ENCODE results near the gene GALP. TPM values are rescaled to one million over a fixed set of nuclear protein-coding genes. Genes with fewer than 3 reads are reported as not detected.
"Not testable (repeated sequence)": the region's sequence is repeated elsewhere in the genome, so short reads cannot be mapped to it uniquely, and the experiment has no call there.

The GALP gene
- total RNA-seq (not detected), total RNA-seq (0 to 0.08 (median 0) reads per million in 29 experiments)
- total RNA-seq (2013), result not detected

DNA sequence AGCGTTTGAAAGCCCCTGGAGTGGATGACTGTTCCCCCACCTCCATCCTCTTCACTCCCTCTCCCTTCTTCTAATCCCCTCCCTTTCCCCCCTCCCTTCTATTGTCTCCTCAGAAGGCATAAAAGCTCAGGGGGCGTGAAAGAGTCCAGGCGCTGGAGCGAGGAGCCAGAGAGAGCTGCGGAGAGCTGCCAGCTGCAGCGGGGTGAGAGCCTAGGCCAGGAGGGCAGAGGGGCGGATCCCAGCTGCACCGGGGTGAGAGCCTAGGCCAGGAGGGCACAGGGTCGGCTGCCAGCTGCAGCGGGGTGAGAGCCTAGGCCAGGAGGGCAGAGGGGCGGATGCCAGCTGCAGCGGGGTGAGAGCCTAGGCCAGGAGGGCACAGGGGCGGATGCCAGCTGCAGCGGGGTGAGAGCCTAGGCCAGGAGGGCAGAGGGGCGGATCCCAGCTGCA, at the start of gene GALP:
Gene GALP (plus strand): TSS at position 148 of the 447 bp plus-strand sequence. CDS start 1,101 bp downstream, outside the sequence.
- POLR2A ChIA-PET; H3K36me3 ChIP-seq (ENCODE audit: control insufficient read depth in 2 of 2, extremely low read depth in 1 of 2, insufficient read depth in 1 of 2, low read length in 1 of 2); H3K36me3 Mint-ChIP-seq; H3K27ac ChIP-seq (ENCODE audit: low read length); H3K27ac Mint-ChIP-seq; H3K4me1 Mint-ChIP-seq; H3K4me3 Mint-ChIP-seq; H3K4me1 ChIP-seq (ENCODE audit: control insufficient read depth in 1 of 2, extremely low read depth in 1 of 2, insufficient read depth in 2 of 2, low read length in 2 of 2); CTCF ChIA-PET; DNase-seq; H3K27me3 Mint-ChIP-seq; H3K9me3 ChIP-seq; ATAC-seq (replicated peaks in 1 of 4); H3K9me3 Mint-ChIP-seq; H3K4me3 ChIP-seq (ENCODE audit: control insufficient read depth in 1 of 2, extremely low read depth in 1 of 2, low read length in 1 of 2): not testable (repeated sequence)
- 81% methylated on average over 14 of the region's 15 CpGs for WGBS (ENCODE audit: insufficient coverage)
- H3K27me3 ChIP-seq (replicated peaks in 1 of 2; ENCODE audit: control insufficient read depth in 2 of 2, extremely low read depth in 1 of 2, insufficient read depth in 2 of 2, low read length in 1 of 2), result peaks cover 2 to 11% of the 10 kb centered on the region in 2 experiments

DNA sequence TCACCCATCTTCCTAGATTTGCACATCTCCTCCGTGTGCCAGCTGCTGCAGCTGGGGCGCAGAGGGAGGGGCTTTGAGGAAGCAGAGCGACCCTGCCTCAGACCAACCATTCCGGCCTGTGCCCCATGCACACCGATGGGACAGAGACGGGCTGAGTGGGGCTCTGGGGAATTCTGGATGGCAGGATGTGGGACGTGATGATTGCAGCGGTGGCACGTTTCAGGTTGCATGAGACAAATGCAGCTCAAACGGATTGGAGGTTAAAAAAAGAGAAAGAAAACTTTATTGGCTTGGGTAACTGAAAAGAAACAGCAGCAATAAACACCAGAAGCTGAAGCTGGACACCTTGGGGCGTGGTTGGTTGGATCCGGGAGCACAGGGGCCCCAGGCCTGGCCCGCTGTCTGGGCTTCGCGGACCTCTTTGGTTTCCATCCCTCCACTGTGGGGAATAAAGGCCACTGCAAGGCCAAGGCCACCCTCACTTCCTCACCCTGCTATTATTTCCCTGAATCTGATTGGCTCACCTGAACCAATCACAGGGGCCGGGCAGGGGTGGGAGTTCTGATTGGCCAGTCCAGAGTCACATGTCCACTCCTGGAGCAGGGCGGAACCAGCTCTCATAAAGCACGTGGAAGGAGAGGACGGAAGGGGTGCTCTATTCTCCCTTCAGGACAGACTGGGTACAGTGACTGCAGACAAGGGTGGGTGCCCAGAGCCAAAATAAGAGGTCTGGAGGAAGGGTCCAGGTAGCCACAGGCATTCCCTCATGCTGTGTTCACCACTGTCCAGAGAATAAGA, 48.6 kb upstream of the GALP start:
- POLR2A ChIA-PET, result interaction anchor here in 1 of 2 donors (0.6 kb wide), 1 partner anchor 46 kb away, joined by 4 read pairs; no protein-coding TSS in a partner anchor
- Mint-ChIP-seq H3K27me3 (no peaks in the 10 kb centered on the region), H3K36me3 (no peaks in the 10 kb centered on the region), H3K9me3 (no peaks in the 10 kb centered on the region), H3K4me3 (no peak overlapping the region), H3K27ac (no peak overlapping the region), H3K4me1 (peaks cover 14 to 18% (median 17%) of the 10 kb centered on the region in 3 donors)
- DNase-seq (no peak), ATAC-seq (replicated peaks in 1 of 4) (no peak)
- Histone ChIP-seq H3K27me3 (replicated peaks in 1 of 2; ENCODE audit: control insufficient read depth in 2 of 2, extremely low read depth in 1 of 2, insufficient read depth in 2 of 2, low read length in 1 of 2) (peaks cover 0 to 3% of the 10 kb centered on the region in 2 experiments), H3K4me3 (ENCODE audit: control insufficient read depth in 1 of 2, extremely low read depth in 1 of 2, low read length in 1 of 2) (no peak overlapping the region), H3K4me1 (ENCODE audit: control insufficient read depth in 1 of 2, extremely low read depth in 1 of 2, insufficient read depth in 2 of 2, low read length in 2 of 2) (peaks cover 21 to 31% of the 10 kb centered on the region in 2 experiments), H3K36me3 (ENCODE audit: control insufficient read depth in 2 of 2, extremely low read depth in 1 of 2, insufficient read depth in 1 of 2, low read length in 1 of 2) (no peaks in the 10 kb centered on the region), H3K27ac (ENCODE audit: low read length) (no peak overlapping the region), H3K9me3 (no peaks in the 10 kb centered on the region)
- 77% methylated on average over 10 of the region's 19 CpGs for WGBS (ENCODE audit: insufficient coverage)
- CTCF ChIA-PET, result interaction anchor here (0.6 kb wide), 2 partner anchors 9 to 35 kb away, joined by 3 read pairs; no protein-coding TSS in a partner anchor

DNA sequence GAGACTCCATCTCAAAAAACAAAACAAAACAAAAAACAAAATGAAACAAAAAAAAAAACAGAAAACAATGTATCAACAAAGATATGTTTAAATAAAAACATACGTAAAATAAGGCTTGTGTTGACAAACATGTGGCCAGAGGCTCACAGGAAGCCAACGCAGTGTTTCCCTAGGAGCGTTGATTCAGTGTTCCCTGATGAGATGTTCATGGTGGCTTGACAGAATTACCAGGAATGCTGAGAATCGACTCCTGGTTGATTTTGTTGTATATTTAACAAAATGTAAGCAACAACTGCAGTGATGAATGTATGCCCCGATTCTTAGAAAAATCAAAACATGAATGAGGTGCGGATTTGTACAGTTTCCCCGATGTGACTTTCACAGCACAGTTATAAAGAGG, 45.8 kb upstream of the GALP start:
- Mint-ChIP-seq H3K4me1 (peaks cover under 1 to 8% (median 3%) of the 10 kb centered on the region in 3 donors), H3K9me3 (no peaks in the 10 kb centered on the region), H3K27ac (no peak overlapping the region), H3K4me3 (no peak overlapping the region), H3K36me3 (no peaks in the 10 kb centered on the region), H3K27me3 (no peaks in the 10 kb centered on the region)
- POLR2A ChIA-PET, result no interaction called here
- WGBS (ENCODE audit: insufficient coverage), result 93% methylated on average over 6 of the region's 7 CpGs
- no peak for ATAC-seq (replicated peaks in 1 of 4)
- H3K4me3 ChIP-seq (ENCODE audit: control insufficient read depth in 1 of 2, extremely low read depth in 1 of 2, low read length in 1 of 2), result no peak overlapping the region
- no peaks in the 10 kb centered on the region for H3K36me3 ChIP-seq (ENCODE audit: control insufficient read depth in 2 of 2, extremely low read depth in 1 of 2, insufficient read depth in 1 of 2, low read length in 1 of 2)
- H3K9me3 ChIP-seq, result no peaks in the 10 kb centered on the region
- no peak overlapping the region for H3K27ac ChIP-seq (ENCODE audit: low read length)
- H3K4me1 ChIP-seq (ENCODE audit: control insufficient read depth in 1 of 2, extremely low read depth in 1 of 2, insufficient read depth in 2 of 2, low read length in 2 of 2), result peaks cover 9 to 23% of the 10 kb centered on the region in 2 experiments
- no peak for DNase-seq
- H3K27me3 ChIP-seq (replicated peaks in 1 of 2; ENCODE audit: control insufficient read depth in 2 of 2, extremely low read depth in 1 of 2, insufficient read depth in 2 of 2, low read length in 1 of 2), result peaks cover 0 to 3% of the 10 kb centered on the region in 2 experiments
- CTCF ChIA-PET, result no interaction called here

DNA sequence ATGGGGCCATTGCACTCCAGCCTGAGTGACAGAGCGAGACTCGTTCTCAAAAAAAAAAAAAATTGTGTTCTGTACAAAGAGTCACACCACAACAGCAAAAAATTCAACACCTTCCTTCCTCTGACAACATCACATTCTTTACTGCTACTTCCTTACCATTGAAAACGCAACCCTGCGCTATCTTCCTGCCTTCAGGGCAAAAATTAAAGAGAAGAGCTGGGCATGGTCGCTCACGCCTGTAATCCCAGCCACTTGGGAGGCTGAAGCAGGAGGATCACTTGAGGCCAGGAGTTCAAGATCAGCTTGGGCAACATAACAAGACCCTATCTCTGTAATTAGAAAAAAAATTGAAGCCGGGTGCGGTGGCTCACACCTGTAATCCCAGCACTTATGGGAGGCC, 44.2 kb upstream of the GALP start:
- no peak overlapping the region for H3K27ac Mint-ChIP-seq
- DNase-seq (no peak), ATAC-seq (replicated peaks in 1 of 4) (no peak)
- Histone ChIP-seq H3K27ac (ENCODE audit: low read length) (no peak overlapping the region), H3K9me3 (no peaks in the 10 kb centered on the region), H3K36me3 (ENCODE audit: control insufficient read depth in 2 of 2, extremely low read depth in 1 of 2, insufficient read depth in 1 of 2, low read length in 1 of 2) (no peaks in the 10 kb centered on the region), H3K4me1 (ENCODE audit: control insufficient read depth in 1 of 2, extremely low read depth in 1 of 2, insufficient read depth in 2 of 2, low read length in 2 of 2) (peaks cover 0 to 10% of the 10 kb centered on the region in 2 experiments), H3K4me3 (ENCODE audit: control insufficient read depth in 1 of 2, extremely low read depth in 1 of 2, low read length in 1 of 2) (no peak overlapping the region), H3K27me3 (replicated peaks in 1 of 2; ENCODE audit: control insufficient read depth in 2 of 2, extremely low read depth in 1 of 2, insufficient read depth in 2 of 2, low read length in 1 of 2) (peaks cover 0 to 3% of the 10 kb centered on the region in 2 experiments)
- H3K4me3 Mint-ChIP-seq, result no peak overlapping the region
- CTCF ChIA-PET, result no interaction called here
- POLR2A ChIA-PET, result interaction anchor here in 1 of 2 donors (0.6 kb wide), 1 partner anchor 32 kb away, joined by 3 read pairs; no protein-coding TSS in a partner anchor
- no peaks in the 10 kb centered on the region for H3K9me3 Mint-ChIP-seq
- peaks cover 0 to 6% (median 0%) of the 10 kb centered on the region in 3 donors for H3K4me1 Mint-ChIP-seq
- H3K27me3 Mint-ChIP-seq, result no peaks in the 10 kb centered on the region
- H3K36me3 Mint-ChIP-seq, result no peaks in the 10 kb centered on the region
- 76% methylated on average over 4 of the region's 8 CpGs for WGBS (ENCODE audit: insufficient coverage)

DNA sequence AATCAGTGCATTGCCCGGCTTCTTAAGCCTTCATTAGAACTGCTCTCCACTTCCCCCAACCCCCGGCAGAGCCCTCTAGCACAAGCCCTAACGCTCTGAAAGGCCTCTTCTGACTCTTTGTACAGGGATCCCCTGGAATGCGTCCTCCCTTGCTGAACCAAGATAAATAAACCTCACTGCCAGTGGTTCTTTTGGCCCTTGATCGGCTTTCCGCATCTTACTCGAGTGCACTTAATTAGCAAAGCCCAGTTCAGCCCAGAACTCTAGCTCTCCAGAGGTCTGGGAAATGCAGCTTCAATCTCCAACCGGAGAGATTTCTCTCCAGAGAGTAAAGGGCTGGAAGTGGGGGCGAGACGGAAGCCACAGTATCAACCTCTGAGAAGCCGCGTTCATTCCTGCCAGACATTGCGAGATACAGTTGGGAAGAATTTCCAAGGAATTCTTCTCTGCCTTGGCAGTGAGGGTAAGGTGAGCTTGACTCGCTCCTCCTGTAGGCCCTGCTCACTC, 43.4 kb upstream of the GALP start:
- DNase-seq (no peak), ATAC-seq (replicated peaks in 1 of 4) (no peak)
- Mint-ChIP-seq H3K4me3 (no peak overlapping the region), H3K27me3 (no peaks in the 10 kb centered on the region), H3K36me3 (no peaks in the 10 kb centered on the region), H3K4me1 (peaks cover 0 to 6% (median 0%) of the 10 kb centered on the region in 3 donors), H3K27ac (no peak overlapping the region), H3K9me3 (no peaks in the 10 kb centered on the region)
- Histone ChIP-seq H3K27me3 (replicated peaks in 1 of 2; ENCODE audit: control insufficient read depth in 2 of 2, extremely low read depth in 1 of 2, insufficient read depth in 2 of 2, low read length in 1 of 2) (peaks cover 0 to 3% of the 10 kb centered on the region in 2 experiments), H3K4me1 (ENCODE audit: control insufficient read depth in 1 of 2, extremely low read depth in 1 of 2, insufficient read depth in 2 of 2, low read length in 2 of 2) (peaks cover 0 to 3% of the 10 kb centered on the region in 2 experiments), H3K9me3 (no peaks in the 10 kb centered on the region), H3K36me3 (ENCODE audit: control insufficient read depth in 2 of 2, extremely low read depth in 1 of 2, insufficient read depth in 1 of 2, low read length in 1 of 2) (no peaks in the 10 kb centered on the region), H3K4me3 (ENCODE audit: control insufficient read depth in 1 of 2, extremely low read depth in 1 of 2, low read length in 1 of 2) (no peak overlapping the region), H3K27ac (ENCODE audit: low read length) (no peak overlapping the region)
- 79% methylated on average over 10 of the region's 14 CpGs for WGBS (ENCODE audit: insufficient coverage)
- CTCF ChIA-PET, result no interaction called here
- POLR2A ChIA-PET, result interaction anchor here in 1 of 2 donors (0.6 kb wide), 1 partner anchor 33 kb away, joined by 3 read pairs; no protein-coding TSS in a partner anchor

DNA sequence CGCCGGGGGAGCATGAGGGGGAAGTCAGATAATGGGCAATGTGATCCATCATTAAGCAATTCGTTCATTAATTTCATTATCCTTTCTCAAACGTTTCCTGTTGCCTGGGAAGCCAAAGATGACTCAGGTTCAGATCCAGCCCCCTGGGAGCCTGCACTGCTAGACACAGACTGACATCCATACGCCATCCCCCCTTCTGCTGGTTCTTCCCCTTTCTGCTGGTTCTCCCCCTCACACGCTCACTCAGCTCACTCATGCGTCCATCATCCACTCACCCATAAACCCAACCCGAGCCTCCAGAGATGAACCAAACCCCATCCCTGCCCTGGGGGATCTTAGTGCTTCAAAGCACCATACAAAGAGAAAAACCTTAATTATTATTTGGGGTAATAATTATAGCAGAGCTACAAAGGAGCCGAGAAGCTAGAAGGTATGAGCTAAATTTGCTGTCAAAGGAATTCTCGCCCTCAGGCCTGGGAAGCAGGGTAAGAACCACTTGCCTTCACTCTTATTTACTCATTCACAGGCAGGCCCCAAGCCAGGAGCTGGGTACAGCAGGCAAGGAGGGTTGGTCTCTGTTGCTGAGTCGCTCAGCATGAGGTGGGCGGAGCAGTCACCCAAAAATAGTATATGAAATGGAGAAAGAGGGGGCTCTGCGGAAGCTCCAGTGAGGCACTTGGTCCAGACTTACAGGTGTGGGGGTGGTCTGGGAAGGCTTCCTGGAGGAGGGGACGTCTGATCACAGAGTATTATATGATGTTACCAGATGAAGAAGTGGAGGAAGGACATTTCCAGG, 41.8 kb upstream of the GALP start:
- ChIA-PET CTCF (no interaction called here), POLR2A (no interaction called here)
- Mint-ChIP-seq H3K36me3 (no peaks in the 10 kb centered on the region), H3K4me3 (no peak overlapping the region), H3K9me3 (no peaks in the 10 kb centered on the region), H3K27me3 (no peaks in the 10 kb centered on the region), H3K27ac (no peak overlapping the region), H3K4me1 (peaks cover 0 to 7% (median 2%) of the 10 kb centered on the region in 3 donors)
- no peaks in the 10 kb centered on the region for H3K9me3 ChIP-seq
- no peak overlapping the region for H3K27ac ChIP-seq (ENCODE audit: low read length)
- DNase-seq (no peak), ATAC-seq (replicated peaks in 1 of 4) (no peak)
- no peaks in the 10 kb centered on the region for H3K36me3 ChIP-seq (ENCODE audit: control insufficient read depth in 2 of 2, extremely low read depth in 1 of 2, insufficient read depth in 1 of 2, low read length in 1 of 2)
- H3K4me1 ChIP-seq (ENCODE audit: control insufficient read depth in 1 of 2, extremely low read depth in 1 of 2, insufficient read depth in 2 of 2, low read length in 2 of 2), result no peaks in the 10 kb centered on the region
- no peak overlapping the region for H3K4me3 ChIP-seq (ENCODE audit: control insufficient read depth in 1 of 2, extremely low read depth in 1 of 2, low read length in 1 of 2)
- H3K27me3 ChIP-seq (replicated peaks in 1 of 2; ENCODE audit: control insufficient read depth in 2 of 2, extremely low read depth in 1 of 2, insufficient read depth in 2 of 2, low read length in 1 of 2), result peaks cover 0 to 3% of the 10 kb centered on the region in 2 experiments
- WGBS (ENCODE audit: insufficient coverage), result 86% methylated on average over 7 of the region's 14 CpGs
